IPS-NIHi7 (cell line): Measurements from ENCODE around the gene SPG7.

Source experiments
- DNase-seq: peaks from one replicate; pipeline ENCODE4 v3.0.0; 2012; ENCODE audit warnings: mixed read lengths; ENCODE audit errors: extremely low spot score

Gene SPG7

GRCh38 chr16:89547291-89547690 is 39.1 kb downstream of the SPG7 start:
- DNase-seq, result no peak

DNA sequence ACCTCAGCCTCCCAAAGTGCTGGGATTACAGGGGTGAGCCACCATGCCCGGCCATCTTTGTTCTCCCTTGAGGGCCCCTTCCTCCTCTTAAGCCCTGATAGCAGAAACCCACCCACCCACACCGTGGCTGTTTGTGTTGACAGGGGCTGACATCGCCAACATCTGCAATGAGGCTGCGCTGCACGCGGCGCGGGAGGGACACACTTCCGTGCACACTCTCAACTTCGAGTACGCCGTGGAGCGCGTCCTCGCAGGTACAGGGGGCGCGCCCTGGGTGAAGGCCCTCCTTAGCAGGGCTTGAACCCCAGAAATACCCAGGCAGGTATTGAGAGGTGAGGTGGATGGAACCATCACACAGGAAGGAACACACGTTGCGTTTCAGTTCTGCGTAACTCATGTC is 39.7 kb downstream of the SPG7 start:
- no peak for DNase-seq

DNA sequence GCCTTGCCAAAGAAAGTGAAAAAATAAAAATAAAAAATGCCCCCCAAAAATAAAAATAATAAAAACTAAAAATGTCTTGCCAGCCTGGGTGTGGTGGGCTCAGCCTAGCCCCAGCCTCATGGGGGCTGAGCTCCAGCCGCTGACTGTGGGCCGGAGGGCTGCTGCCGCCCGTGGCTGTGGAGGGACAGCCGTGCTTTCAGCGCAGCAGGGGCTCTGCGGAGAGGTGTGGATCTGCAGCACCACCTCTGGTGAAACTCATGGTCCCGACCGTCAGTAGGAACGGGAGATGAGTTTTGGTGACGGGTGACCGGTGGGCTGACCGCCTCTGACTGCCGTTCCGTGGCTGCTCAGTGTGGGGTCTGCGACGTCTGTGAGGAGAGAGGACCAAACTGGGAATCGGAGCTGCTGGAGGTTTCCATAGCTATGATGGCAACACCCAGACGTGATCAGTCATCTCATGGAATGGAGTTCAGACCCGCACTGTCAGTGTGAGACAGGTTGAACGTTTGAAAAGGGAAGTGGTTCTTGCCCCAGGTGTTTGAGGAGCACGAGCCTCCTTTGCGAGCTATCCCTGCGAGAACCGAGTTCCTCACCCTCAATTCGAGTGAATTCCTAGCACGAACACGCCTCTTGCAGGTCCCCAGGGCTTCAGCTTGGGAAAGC is 40.3 kb downstream of the SPG7 start:
- no peak for DNase-seq

GRCh38 chr16:89549007-89549700 is 41.0 kb downstream of the SPG7 start:
- no peak for DNase-seq

DNA sequence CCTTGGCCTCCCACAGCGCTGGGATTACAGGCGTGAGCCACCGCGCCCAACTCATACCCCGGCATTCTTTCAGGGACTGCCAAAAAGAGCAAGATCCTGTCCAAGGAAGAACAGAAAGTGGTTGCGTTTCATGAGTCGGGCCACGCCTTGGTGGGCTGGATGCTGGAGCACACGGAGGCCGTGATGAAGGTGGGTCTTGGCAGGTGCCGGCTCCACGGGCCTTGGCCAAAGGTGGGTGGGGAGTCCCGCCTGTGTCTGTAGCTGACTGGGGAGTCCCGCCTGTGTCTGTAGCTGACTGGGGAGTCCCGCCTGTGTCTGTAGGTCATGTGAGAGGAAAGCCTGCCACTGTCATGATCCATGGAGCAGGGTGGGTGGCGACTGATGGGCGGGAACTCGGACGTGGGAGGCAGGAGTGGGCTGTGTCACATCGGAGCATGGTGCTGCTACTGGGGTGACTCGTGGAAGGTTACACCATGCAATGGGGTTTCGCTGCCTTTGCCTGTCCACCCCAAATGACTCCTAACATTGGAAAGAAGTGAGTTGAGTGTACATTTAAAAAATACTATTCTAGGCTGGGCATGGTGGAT is 42.3 kb downstream of the SPG7 start:
- DNase-seq, result no peak

GRCh38 chr16:89552329-89552728 is 44.1 kb downstream of the SPG7 start:
- no peak for DNase-seq

DNA sequence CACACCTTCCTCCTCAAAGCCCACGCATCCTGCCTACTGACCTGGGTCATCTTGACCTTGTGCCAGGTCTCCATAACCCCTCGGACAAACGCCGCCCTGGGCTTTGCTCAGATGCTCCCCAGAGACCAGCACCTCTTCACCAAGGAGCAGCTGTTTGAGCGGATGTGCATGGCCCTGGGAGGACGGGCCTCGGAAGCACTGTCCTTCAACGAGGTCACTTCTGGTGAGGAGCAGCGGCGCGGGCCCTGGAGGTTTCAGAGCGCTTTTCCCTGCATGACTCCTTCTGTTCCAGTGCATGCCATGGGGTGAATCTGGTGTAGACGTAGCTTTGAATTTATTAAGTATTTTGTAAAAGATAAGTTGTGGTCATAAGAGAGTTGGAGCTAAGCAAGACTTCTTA is 44.7 kb downstream of the SPG7 start:
- DNase-seq, result no peak

GRCh38 chr16:89553733-89554132 is 45.5 kb downstream of the SPG7 start:
- no peak for DNase-seq

GRCh38 chr16:89554343-89554742 is 46.1 kb downstream of the SPG7 start:
- no peak for DNase-seq

- DNase-seq, result no peak
Measured at GRCh38 chr16:89555265-89555664, 47.1 kb downstream of the SPG7 start.

DNA sequence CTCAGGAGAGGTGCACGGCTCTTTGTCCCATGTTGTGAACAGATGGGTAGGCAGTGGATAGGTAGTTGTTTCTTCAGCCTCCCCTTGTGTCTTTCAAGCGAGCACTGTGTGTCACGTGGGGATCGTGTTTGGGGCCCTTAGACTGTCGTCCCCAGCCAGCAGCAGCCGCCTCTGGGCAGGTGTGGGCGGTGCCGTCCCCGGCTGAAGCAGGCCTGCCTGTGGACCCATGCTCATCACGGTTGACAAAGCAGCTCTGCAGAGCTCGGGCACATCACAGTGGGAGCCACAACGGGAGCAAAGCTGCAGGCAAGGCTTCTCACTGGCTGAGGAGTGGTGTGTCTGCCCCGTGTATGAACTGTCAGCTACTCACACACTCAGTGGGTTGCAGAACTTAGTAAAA is 47.6 kb downstream of the SPG7 start:
- no peak for DNase-seq

- DNase-seq, result peak; percentile 93
Measured at GRCh38 chr16:89556750-89557689, 48.8 kb downstream of the SPG7 start.

DNA sequence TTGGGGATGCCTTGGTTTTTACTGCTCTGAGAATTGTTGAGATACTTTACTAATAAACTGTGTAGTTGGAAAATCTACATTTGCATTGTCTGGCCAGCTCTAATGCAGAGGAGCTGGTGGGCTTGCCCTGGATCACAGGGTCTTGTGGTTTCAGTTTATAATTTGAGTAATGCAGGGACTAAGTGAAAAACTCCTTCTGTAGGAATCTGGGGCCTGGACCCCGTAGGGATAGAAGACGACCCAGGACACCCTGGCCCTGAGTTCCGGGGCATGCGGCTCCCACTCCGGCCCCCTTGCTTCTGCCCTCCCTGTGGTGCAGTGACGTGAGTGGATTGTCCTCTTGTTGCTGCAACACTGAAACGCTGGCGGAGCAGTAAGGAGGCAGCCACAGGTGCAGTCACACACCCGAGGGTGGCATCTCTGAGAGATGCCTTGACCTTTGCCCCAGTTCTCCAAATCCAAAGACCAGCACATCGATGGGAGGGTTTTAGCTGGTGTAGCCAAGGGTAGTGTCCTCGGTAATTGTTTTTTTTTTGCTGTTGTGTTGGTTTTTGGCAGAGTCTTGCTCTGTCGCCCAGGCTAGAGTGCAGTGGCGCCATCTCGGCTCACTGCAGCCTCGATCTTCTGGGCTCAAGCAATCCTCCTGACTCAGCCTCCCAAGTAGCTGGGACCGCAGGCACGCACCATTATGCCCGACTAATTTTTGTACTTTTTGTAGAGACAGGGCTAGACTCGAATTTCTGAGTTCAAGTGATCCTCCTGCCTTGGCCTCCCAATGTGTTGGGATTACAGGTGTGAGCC is 49.7 kb downstream of the SPG7 start:
- no peak for DNase-seq

DNA sequence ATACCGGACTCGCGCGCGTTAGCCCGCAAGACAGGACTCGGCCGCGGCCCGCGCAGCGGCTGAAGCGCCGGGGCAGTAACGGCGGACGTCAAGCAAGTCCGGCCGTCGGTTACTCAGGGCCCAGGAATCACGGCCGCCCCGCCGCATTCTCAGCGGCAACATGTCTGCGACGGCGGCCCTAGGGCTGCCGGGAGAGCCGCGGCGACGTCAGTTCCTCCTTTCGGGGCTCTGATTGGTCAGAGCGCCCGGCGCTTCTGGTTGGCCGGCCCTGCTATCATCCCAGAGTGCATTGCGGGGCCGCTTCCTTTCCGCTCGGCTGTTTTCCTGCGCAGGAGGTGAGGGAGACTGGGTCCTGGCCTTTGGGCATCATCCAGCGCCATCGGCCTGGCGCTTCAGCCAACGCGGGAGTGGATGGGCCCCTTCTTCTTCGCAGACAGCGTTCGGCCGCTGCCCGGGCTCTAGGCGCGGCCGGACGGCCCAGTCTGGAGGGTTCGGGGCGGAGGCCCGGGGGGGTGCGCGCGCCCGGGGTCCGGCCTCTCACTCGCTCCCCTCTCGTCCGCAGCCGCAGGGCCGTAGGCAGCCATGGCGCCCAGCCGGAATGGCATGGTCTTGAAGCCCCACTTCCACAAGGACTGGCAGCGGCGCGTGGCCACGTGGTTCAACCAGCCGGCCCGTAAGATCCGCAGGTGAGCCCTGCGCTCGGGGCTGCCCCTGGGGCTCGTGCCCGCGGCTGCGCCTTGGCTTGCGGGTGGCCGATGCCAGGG is 52.4 kb downstream of the SPG7 start, which contains the start of gene RPL13:
Gene RPL13, plus strand, starts transcription at position 305 of the 764 bp plus-strand sequence. Its CDS starts 278 bp downstream, at position 583.
- peak; percentile 98 for DNase-seq

DNA sequence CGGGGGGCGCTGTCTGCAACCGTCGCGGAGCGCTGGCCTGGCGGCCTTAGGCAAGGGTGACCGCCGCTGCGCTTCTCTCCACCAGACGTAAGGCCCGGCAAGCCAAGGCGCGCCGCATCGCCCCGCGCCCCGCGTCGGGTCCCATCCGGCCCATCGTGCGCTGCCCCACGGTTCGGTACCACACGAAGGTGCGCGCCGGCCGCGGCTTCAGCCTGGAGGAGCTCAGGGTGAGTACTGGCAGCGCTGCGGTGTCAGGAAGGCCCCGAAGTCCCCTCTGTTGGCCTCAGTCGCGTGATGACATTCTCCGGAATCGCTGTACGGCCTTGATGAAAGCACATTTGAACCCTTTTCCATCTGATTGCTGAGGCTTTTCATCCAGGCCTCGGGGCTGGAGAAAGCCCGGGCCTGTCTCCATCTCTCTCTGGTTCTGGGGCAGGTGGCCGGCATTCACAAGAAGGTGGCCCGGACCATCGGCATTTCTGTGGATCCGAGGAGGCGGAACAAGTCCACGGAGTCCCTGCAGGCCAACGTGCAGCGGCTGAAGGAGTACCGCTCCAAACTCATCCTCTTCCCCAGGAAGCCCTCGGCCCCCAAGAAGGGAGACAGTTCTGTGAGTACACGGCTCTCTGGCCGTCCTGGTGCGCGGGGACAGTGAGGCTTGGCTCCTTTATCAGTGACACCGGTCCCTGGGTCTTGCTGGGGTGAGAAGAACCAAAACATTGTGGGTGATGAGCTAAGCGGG is 53.1 kb downstream of the SPG7 start:
- DNase-seq, result no peak

GRCh38 chr16:89561884-89562599 is 53.8 kb downstream of the SPG7 start:
- no peak for DNase-seq

DNA sequence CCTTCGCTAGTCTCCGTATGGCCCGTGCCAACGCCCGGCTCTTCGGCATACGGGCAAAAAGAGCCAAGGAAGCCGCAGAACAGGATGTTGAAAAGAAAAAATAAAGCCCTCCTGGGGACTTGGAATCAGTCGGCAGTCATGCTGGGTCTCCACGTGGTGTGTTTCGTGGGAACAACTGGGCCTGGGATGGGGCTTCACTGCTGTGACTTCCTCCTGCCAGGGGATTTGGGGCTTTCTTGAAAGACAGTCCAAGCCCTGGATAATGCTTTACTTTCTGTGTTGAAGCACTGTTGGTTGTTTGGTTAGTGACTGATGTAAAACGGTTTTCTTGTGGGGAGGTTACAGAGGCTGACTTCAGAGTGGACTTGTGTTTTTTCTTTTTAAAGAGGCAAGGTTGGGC is 54.7 kb downstream of the SPG7 start:
- DNase-seq, result no peak

- no peak for DNase-seq
Measured at GRCh38 chr16:89563639-89564392, 55.6 kb downstream of the SPG7 start.
